ENCODE data around the gene FGF21.
"Not testable (repeated sequence)": the region's sequence is repeated elsewhere in the genome, so short reads cannot be mapped to it uniquely, and the experiment has no call there.

The FGF21 gene

GRCh38 chr19:48752496-48753365 lies 2.6 kb upstream of the FGF21 start, which contains the start of gene FUT1:
Gene FUT1, minus strand, starts transcription at chr19:48752641. Its CDS starts 1,360 bp downstream, at chr19:48751281.
- DNase-seq: peak; percentile 77

- DNase-seq: no peak
Observed at GRCh38 chr19:48755787-48756186, 463 bp downstream of the FGF21 start.

GRCh38 chr19:48756212-48756611 lies 888 bp downstream of the FGF21 start:
- DNase-seq: no peak

- DNase-seq: no peak
Observed at GRCh38 chr19:48756686-48757085, 1.4 kb downstream of the FGF21 start.

- DNase-seq: no peak
Observed at GRCh38 chr19:48757089-48757675, 1.9 kb downstream of the FGF21 start.

GRCh38 chr19:48757741-48758144 lies 2.4 kb downstream of the FGF21 start:
- DNase-seq: no peak

- no peak for DNase-seq
Observed at GRCh38 chr19:48760504-48761205, 5.3 kb downstream of the FGF21 start.

- DNase-seq: not testable (repeated sequence)
Observed at GRCh38 chr19:48765816-48766215, 10.5 kb downstream of the FGF21 start.

- DNase-seq: not testable (repeated sequence)
Observed at GRCh38 chr19:48768171-48768753, 12.9 kb downstream of the FGF21 start.

GRCh38 chr19:48768994-48769713 lies 13.8 kb downstream of the FGF21 start:
- no peak for DNase-seq

GRCh38 chr19:48770266-48770665 lies 14.9 kb downstream of the FGF21 start:
- DNase-seq: no peak

GRCh38 chr19:48770734-48771472 lies 15.6 kb downstream of the FGF21 start:
- no peak for DNase-seq

GRCh38 chr19:48772503-48772953 lies 17.2 kb downstream of the FGF21 start:
- DNase-seq: no peak

- no peak for DNase-seq
Observed at GRCh38 chr19:48777139-48777538, 21.8 kb downstream of the FGF21 start.

- DNase-seq: no peak
Observed at GRCh38 chr19:48777720-48778119, 22.4 kb downstream of the FGF21 start.

- no peak for DNase-seq
Observed at GRCh38 chr19:48779636-48780035, 24.3 kb downstream of the FGF21 start.

GRCh38 chr19:48780631-48781391 lies 25.5 kb downstream of the FGF21 start:
- DNase-seq: no peak

GRCh38 chr19:48784527-48784926 lies 29.2 kb downstream of the FGF21 start:
- no peak for DNase-seq

- not testable (repeated sequence) for DNase-seq
Observed at GRCh38 chr19:48786422-48786821, 31.1 kb downstream of the FGF21 start.

GRCh38 chr19:48787331-48787730 lies 32.0 kb downstream of the FGF21 start:
- DNase-seq: not testable (repeated sequence)

GRCh38 chr19:48793271-48793670 lies 37.9 kb downstream of the FGF21 start:
- no peak for DNase-seq
